Measurements from ENCODE around the gene TMEM120B.

TMEM120B gene

DNA sequence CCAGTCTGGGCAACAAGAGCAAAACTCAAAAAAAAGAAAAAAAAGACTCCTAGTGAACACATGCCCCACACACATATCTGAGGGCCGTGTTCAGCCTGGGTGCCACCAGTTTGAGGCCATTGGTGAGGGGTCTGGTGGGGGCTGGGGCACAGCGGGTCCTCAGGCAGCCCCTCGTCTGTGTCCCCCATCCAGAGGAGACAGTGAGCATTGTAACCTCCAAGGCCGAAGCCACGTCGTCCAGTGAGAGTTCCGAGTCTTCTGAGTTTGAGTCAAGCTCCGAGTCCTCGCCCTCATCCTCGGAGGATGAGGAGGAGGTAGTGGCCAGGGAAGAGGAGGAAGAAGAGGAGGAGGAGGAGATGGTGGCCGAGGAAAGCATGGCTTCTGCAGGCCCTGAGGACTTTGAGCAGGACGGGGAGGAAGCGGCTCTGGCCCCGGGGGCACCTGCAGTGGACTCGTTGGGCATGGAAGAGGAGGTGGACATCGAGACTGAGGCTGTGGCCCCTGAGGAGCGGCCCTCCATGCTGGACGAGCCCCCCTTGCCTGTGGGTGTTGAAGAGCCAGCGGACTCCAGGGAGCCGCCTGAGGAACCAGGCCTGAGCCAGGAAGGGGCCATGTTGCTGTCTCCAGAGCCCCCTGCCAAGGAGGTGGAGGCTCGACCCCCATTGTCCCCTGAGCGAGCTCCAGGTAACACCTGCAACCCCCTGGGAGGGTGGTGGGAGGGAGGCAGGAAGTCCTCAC is 106.8 kb downstream of the TMEM120B start:
- no peak for DNase-seq (ENCODE audit: low read depth)

DNA sequence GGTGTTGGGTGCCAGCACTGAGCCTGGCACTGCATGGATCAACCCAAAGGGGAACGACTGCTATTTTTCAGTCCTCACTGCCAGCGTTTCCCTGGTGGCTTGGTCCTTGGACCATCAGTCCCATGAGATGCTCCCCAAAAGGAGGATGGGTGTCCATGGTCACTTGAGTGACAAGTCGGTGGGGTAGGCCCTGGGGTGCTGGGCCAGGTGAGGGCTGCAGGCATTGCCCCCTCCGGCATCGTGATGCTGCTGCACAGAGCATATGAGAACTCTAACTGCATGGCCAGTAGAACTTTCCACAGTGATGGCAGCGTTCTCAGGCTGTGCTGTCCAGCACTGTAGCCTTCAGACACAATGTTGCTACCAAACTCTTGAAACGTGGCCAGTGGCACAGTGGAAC is 107.5 kb downstream of the TMEM120B start:
- DNase-seq (ENCODE audit: low read depth), result no peak

DNA sequence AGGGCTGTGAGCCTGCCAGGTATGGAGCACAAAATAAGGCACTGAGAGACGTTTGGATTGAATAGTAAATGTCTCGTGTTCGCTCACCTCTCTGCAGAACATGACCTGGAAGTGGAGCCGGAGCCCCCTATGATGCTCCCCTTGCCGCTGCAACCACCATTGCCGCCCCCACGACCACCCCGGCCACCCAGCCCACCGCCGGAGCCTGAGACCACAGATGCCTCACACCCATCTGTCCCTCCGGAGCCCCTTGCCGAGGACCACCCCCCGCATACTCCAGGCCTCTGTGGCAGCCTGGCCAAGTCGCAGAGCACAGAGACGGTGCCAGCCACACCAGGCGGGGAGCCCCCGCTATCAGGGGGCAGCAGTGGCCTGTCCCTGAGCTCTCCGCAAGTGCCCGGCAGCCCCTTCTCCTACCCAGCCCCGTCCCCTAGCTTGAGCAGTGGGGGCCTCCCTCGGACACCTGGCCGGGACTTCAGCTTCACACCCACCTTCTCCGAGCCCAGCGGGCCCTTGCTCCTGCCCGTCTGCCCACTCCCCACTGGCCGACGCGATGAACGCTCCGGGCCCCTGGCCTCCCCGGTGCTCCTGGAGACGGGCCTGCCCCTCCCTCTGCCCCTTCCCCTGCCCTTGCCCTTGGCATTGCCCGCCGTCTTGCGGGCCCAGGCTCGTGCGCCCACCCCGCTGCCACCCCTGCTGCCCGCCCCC is 110.0 kb downstream of the TMEM120B start:
- no peak for DNase-seq (ENCODE audit: low read depth)

DNA sequence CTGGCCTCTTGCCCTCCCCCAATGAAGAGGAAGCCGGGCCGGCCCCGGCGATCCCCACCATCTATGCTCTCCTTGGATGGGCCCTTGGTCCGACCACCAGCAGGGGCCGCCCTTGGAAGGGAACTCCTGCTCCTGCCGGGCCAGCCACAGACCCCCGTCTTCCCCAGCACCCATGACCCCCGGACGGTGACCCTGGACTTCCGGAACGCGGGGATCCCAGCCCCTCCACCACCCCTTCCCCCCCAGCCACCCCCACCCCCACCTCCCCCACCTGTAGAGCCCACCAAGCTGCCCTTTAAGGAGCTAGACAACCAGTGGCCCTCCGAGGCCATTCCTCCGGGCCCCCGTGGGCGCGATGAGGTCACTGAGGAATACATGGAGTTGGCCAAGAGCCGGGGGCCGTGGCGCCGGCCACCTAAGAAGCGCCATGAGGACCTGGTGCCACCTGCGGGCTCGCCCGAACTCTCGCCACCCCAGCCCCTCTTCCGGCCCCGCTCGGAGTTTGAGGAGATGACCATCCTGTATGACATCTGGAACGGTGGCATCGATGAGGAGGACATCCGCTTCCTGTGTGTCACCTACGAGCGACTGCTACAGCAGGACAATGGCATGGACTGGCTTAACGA is 110.7 kb downstream of the TMEM120B start:
- no peak for DNase-seq (ENCODE audit: low read depth)

DNA sequence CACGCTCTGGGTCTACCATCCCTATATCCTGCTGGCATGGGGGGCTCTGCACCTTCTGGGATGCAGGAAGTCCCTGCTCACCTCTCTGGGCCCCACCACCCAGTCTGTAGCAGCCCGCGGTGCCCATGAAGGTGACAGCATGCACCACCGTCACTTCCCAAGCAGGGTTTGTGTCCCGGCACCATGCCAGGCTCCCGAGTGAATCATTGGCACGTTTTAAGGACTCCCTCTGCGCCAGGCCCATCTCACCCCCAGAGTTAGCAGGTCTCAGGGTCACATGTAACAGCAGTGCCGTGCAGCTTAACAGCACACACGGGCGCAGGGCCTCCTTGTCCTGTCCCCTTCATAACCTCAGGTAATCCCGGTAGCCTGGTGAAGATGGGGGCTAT is 111.2 kb downstream of the TMEM120B start:
- DNase-seq (ENCODE audit: low read depth), result no peak

DNA sequence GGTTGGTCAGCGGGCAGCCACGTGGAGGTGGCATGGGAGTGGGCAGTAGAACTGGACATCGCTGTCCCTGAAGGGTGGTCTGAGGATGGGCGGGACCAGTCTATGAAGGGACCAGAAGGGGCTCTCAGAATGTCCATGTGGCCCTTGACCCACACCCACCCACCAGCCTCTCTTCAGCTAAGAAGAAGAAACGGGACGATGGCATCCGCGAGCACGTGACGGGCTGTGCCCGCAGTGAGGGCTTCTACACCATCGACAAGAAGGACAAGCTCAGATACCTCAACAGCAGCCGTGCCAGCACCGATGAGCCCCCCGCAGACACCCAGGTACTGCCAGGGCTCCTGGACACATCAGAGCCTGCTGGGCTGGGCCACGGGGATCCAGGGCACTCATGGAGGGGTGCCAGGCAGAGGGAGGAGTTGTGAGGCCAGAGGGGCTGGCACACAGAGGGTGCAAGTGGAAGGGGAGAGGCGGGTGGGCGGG is 112.5 kb downstream of the TMEM120B start:
- no peak for DNase-seq (ENCODE audit: low read depth)

DNA sequence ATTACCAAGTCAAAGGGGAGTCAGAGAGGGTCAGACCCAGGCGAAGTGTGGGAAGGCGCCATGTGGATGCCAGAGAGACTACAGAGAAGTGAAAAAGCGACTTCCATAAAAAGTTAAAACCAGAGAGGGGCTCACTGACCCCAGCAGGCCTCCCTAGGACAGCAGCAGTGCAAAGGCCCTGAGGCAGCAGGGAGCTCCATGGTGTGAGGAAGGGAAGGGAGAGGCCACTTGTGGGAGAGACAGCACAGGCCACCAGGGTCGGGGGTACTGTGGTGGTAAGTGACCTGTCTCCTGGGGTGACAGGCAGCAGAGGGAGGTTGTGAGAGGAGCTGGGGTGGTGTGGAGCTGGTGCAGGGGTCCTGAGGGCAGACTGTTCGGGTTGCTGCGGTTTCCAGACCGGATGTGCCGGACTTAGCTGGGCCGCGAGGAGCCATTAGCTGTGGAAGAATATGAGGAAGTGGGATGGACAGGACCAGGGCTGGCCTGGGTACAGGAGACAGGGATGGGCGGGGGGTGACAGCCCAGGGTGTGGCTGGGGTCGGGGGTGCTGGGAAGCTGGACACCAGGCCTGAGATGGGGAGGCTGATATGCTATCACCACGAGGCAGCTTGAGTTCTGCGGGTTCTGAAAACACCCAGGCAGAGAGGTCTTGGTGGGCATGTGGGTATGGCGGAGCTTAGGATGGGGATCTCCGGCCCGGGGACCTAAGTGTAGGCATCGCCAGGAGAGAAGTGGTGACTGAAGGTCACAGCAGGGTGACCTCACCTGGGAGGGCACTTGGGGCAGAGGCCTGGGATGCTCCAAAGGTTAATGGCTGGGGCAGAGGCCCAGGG is 114.0 kb downstream of the TMEM120B start:
- no peak for DNase-seq (ENCODE audit: low read depth)

DNA sequence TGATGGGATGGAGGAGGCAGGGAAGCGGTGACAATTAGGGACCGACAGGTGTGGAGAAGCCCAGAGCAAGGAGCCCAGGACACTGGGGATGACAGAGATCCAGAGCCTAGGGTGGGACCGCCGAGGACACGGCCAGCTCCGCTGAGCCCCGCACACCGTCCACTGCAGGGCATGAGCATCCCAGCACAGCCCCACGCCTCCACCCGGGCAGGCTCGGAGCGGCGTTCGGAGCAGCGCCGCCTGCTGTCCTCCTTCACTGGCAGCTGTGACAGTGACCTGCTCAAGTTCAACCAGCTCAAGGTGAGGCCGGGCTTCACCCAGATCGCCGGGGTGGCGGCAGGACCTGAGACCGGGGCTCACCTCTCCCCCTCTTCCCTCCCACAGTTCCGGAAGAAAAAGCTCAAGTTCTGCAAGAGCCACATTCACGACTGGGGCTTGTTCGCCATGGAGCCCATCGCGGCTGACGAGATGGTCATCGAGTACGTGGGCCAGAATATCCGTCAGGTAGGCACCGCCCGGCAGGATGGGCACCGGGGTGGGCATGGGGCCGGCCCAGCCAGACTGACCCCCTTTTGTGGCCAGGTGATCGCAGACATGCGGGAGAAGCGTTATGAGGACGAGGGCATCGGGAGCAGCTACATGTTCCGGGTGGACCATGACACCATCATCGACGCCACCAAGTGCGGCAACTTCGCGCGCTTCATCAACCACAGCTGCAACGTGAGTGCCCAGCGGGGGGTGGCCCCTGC is 115.0 kb downstream of the TMEM120B start:
- DNase-seq (ENCODE audit: low read depth), result no peak

DNA sequence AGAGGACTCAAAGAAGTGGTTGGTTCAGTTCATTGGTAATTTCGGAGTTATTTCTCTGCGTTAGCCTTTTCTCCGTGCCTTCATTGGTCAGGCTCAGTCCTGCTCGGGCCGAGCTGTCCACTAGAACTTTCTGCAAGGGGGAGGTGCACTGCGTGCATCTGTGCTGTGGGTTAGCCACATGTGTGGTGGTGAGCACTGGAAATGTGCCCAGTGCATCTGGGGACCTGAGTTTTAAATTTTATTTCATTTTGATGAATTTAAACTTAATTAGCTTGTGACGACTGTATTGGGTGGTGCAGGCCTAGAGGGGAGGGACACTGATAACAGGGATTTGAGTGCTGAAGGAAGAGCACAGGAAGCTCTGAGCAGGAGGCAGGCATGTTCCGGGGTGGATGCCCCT is 115.8 kb downstream of the TMEM120B start:
- DNase-seq (ENCODE audit: low read depth), result no peak

DNA sequence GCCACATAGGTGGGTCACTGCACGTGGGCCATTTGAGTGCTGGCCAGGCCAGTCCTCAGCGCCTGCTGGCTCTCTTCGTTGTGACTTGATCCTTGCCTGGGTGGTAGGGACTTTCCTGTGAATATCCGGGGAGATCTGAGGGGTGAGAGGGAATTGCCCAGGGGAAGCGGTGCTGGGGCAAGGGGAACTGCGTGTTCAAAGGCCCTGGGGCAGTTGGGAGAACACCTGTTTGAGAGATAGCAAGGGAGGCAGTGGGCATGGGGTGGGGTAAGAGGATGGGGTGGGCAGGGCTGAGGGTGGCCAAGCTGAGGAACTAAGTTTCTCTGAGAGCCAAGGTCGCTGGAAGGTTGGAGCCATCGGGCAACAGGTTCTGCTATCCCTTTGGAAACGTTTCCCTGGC is 116.3 kb downstream of the TMEM120B start:
- DNase-seq (ENCODE audit: low read depth), result no peak

DNA sequence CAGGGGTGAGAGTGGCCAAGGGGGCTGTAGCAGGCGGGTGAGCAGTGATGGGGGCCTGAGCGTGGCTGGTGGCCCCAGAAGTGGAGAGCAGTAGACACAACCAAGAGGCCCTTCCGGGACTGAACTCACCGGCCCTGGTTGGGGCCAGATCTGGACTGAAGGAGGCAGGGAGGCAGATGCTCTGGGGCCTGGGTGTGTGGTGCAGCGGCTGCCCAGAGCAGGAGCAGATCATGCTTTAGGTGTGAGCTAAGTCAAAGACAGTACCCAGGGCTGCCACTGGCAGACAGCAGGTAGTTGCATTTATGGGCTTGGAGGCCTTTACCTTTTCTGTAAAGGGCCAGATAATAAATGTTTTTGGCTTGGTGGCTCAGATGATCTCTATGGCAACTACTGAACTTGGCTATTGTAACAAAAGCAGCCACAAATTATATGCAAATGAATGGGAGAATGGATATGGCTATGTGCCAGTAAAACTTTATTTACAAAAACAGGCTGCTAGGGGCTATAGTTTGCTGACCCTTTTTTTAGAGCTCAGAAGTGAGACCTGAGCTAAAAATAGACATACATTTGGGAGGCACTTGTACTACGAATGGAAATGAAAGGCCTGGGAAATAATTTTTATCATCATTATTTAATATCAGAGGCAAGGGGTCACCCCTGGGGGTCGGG is 116.8 kb downstream of the TMEM120B start:
- no peak for DNase-seq (ENCODE audit: low read depth)

DNA sequence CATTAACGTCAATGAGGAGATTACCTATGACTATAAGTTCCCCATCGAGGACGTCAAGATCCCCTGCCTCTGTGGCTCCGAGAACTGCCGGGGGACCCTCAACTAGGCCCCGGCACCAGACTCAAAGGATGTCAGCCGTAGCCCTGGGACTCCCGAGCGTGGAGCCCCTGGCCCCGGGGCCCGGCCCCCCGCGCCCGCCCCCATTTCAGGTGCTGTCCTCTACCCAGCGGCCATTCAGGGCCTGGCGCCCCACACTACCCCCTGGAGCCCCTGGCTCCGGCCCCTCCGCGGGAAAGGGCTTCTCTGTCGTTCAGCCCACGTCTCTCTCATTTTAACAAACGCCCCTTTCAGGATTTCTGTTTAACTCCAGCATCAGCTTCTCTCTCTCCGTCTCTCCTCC is 117.6 kb downstream of the TMEM120B start:
- no peak for DNase-seq (ENCODE audit: low read depth)

DNA sequence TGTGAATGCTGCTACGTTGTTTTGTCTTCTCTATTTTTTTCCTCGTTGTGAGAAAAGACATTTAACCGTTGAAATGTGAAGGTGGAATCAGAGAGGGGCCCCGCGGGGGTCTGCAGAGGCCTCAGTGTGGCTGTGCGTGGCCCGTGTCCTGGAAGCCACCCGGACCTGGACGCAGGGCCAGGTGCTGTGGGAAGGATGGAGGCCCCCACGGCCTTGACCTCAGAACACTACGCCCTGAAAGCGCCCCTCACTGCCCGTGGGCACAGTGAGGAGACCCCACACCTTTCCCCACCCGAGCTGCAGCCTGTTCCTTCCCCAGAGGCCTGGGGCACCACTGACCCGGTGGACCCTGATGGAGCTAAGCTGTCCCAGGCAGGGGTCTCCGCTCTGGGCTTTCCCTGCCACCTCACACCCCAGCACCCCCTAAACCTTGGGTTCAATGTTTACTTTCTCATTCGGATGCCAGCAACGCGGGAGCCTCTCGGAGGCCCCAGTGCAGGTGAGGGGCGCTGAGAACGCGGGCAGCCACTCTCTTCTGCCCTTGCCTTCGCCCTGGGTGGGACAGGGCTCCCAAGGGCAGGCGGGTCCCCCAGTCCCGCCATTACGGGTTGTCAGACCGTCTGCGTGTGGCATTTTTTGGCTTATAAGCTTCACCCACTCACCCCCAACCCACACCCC is 118.2 kb downstream of the TMEM120B start:
- DNase-seq (ENCODE audit: low read depth), result no peak

Measured in activated T-helper 9 cell treated with anti-CD3 and anti-CD28 coated beads, Interleukin-2, amount 50 U/mL, for 16 hours (primary cell).